GM12878 (cell line): ENCODE data around the gene DDX4. TPM values are rescaled to one million over a fixed set of nuclear protein-coding genes. Genes with fewer than 3 reads are reported as not detected.

Experiments
- HDAC2 ChIP-seq: fragments of 200-600 bp; sonication (generic); IDR thresholded peaks from 2 replicates; pipeline ENCODE4 v1.6.1; 2017
- PAX8 ChIP-seq: fragments of 450-650 bp; IDR thresholded peaks from 2 replicates; pipeline ENCODE4 v1.6.1; 2017; ENCODE audit warnings: mild to moderate bottlenecking, moderate library complexity
- RAD21 ChIP-seq: IDR thresholded peaks from 2 replicates; pipeline ENCODE4 v1.6.1; 2011; ENCODE audit warnings: mild to moderate bottlenecking, low read depth, low read length, moderate library complexity; ENCODE audit not compliant: insufficient read depth
- RFX5 ChIP-seq: IDR thresholded peaks from 2 replicates; pipeline ENCODE4 v1.6.1; 2011; ENCODE audit warnings: low read depth, low read length, improper control_type of control experiment
- SREBF2 ChIP-seq: IDR thresholded peaks from 2 replicates; pipeline ENCODE4 v1.6.1; 2012; ENCODE audit warnings: mild to moderate bottlenecking, low read length
- ZBTB11 ChIP-seq: fragments of 450-650 bp; formaldehyde crosslinking; IDR thresholded peaks from 2 replicates; pipeline ENCODE4 v1.5.0; 2022; ENCODE audit warnings: mild to moderate bottlenecking, missing genetic modification characterization
- ZNF207 ChIP-seq: fragments of 450-650 bp; IDR thresholded peaks from 2 replicates; pipeline ENCODE4 v1.6.1; 2014; ENCODE audit warnings: antibody characterized with exemption, mild to moderate bottlenecking, borderline replicate concordance
- polyA plus RNA-seq, 11 experiments: library from polyadenylated mRNA; depleted of rRNA in 4 of 11; unstranded in 6 of 11; stranded (reverse) in 5 of 11; fragments of >200 nt; fragmentation: Nextera tagmentation in 4 of 11; fragmentation: Illumina TruSeq in 1 of 11; extraction: Ambion mirVana in 4 of 11; extraction: Trizol in 1 of 11; gene quantifications; 1 replicate in 1 of 11; 2 replicates in 10 of 11; pipeline versions ENCODE4 v1.2.1 to v1.2.3, GENCODE V29; 2011 to 2016; ENCODE audit warnings: inconsistent platforms in 2 of 11, missing spikeins in 2 of 11, low read depth in 1 of 11
- total RNA-seq, 4 experiments: library from RNA; depleted of rRNA in 3 of 4; stranded (reverse); fragments of >200 nt in 3 of 4; fragmentation: Illumina TruSeq in 1 of 4; extraction: Trizol in 1 of 4; gene quantifications; 2 replicates each; pipeline versions ENCODE4 v1.2.1 to v1.2.3, GENCODE V29; 2013 to 2021
- TF ChIP-seq, protein P1 (sequence below): fragments of 150-350 bp; IDR thresholded peaks from 2 replicates; pipeline ENCODE4 v1.6.1; 2016; ENCODE audit warnings: low read depth, low read length

DDX4 gene
- total and polyA plus RNA-seq, 10 of the 15 experiments (the other 5 are each of a cell fraction or from before 2014, with no cell fraction given), result 0.05 to 0.36 (median 0.09) TPM; not detected in 4

DNA sequence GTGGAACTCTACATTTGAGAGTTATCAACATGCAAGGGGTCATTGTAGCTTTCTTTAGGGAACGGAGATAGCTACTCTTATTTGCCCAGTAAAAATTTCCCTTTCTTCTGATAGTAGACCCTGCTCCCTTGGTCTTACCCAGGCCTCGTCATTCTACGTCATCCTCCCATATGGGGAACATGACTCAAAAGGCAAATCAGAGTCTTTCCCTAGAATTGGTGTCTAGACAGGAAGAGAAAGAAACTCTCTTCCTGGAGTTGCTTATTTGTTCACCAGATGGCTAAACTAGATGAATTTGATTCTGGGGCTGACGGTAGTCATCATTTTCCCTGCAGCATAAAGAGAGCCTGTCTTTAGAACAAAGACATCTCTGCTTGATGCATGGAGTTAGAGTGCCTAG lies 13.6 kb upstream of the DDX4 start (continued):
- TF ChIP-seq ZBTB11 (CRISPR knock-in tag) (no peak), PAX8 (no peak), RAD21 (no peak), SREBF2 (no peak), HDAC2 (no peak), ZNF207 (no peak), RFX5 (no peak)
- TF ChIP-seq, protein P1, sequence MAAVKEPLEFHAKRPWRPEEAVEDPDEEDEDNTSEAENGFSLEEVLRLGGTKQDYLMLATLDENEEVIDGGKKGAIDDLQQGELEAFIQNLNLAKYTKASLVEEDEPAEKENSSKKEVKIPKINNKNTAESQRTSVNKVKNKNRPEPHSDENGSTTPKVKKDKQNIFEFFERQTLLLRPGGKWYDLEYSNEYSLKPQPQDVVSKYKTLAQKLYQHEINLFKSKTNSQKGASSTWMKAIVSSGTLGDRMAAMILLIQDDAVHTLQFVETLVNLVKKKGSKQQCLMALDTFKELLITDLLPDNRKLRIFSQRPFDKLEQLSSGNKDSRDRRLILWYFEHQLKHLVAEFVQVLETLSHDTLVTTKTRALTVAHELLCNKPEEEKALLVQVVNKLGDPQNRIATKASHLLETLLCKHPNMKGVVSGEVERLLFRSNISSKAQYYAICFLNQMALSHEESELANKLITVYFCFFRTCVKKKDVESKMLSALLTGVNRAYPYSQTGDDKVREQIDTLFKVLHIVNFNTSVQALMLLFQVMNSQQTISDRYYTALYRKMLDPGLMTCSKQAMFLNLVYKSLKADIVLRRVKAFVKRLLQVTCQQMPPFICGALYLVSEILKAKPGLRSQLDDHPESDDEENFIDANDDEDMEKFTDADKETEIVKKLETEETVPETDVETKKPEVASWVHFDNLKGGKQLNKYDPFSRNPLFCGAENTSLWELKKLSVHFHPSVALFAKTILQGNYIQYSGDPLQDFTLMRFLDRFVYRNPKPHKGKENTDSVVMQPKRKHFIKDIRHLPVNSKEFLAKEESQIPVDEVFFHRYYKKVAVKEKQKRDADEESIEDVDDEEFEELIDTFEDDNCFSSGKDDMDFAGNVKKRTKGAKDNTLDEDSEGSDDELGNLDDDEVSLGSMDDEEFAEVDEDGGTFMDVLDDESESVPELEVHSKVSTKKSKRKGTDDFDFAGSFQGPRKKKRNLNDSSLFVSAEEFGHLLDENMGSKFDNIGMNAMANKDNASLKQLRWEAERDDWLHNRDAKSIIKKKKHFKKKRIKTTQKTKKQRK, result no peak
